Stimulated activated naive B cell treated with anti-CD40 and anti-IgM and Interleukin-4, amounts not matched to agents 10 μg/mL and 1 μg/mL and 100 μg/mL, for 72 hours (primary cell): ENCODE results near the gene PREX1.
"Not testable (repeated sequence)": the region's sequence is repeated elsewhere in the genome, so short reads cannot be mapped to it uniquely, and the experiment has no call there.

Experiments
- ATAC-seq, 2 donors: fragments of 150-1000 bp; cut with Tn5 transposase; replicated peaks; 2 replicates each; pipeline ENCODE4 v1.10.0; 2021; ENCODE audit warnings: moderate library complexity in 1 of 2
- DNase-seq: peaks from one replicate; pipeline ENCODE4 v3.0.0; 2021
- H3K27ac Mint-ChIP-seq: one replicate; pipeline ENCODE4 v1.8.0; 2022; ENCODE audit warnings: mild to moderate bottlenecking, mixed read lengths
- H3K27me3 Mint-ChIP-seq, 2 donors: one replicate each; pipeline ENCODE4 v1.8.0; 2022; ENCODE audit warnings: mixed read lengths in 2 of 2
- H3K36me3 Mint-ChIP-seq, 2 donors: one replicate each; pipeline ENCODE4 v1.8.0; 2022; ENCODE audit warnings: mixed read lengths in 2 of 2, mild to moderate bottlenecking in 1 of 2
- H3K4me1 Mint-ChIP-seq, 2 donors: one replicate each; pipeline ENCODE4 v1.8.0; 2022; ENCODE audit warnings: mixed read lengths in 2 of 2, mild to moderate bottlenecking in 1 of 2
- H3K4me3 Mint-ChIP-seq, 2 donors: one replicate each; pipeline ENCODE4 v1.8.0; 2022; ENCODE audit warnings: mild to moderate bottlenecking in 2 of 2, mixed read lengths in 2 of 2, moderate library complexity in 1 of 2
- H3K9me3 Mint-ChIP-seq, 2 donors: one replicate each; pipeline ENCODE4 v1.8.0; 2022; ENCODE audit warnings: mixed read lengths in 2 of 2, mild to moderate bottlenecking in 1 of 2

PREX1 gene

DNA sequence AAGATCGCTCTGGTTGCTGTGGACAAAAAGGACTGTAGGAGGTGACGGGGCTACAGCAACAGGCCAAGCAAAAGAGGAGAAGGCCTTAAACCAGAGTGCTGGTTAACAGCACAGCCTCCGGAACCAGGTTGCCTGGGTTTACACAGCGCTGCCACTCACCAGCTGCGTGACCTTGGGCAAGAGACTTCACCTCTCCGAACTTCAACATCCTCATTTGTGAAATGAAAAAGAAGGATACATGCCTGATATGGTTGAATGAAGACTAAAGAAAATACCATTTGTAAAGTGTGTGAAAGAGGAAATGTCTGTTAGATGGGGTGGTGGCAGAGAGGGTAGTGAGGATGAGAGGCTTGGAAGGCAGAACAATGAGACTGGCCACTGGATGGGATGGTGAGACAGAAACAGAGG, 44.9 kb downstream of the PREX1 start:
- H3K27ac Mint-ChIP-seq, result no peak overlapping the region
- ATAC-seq (peak; percentile 52 to 72), DNase-seq (no peak)
- H3K9me3 Mint-ChIP-seq, result peaks cover 4% of the 10 kb centered on the region in 2 donors
- no peaks in the 10 kb centered on the region for H3K27me3 Mint-ChIP-seq
- H3K4me3 Mint-ChIP-seq, result no peak overlapping the region
- H3K36me3 Mint-ChIP-seq, result peaks cover 8 to 24% of the 10 kb centered on the region in 2 donors
- H3K4me1 Mint-ChIP-seq, result peaks cover 8 to 35% of the 10 kb centered on the region in 2 donors

DNA sequence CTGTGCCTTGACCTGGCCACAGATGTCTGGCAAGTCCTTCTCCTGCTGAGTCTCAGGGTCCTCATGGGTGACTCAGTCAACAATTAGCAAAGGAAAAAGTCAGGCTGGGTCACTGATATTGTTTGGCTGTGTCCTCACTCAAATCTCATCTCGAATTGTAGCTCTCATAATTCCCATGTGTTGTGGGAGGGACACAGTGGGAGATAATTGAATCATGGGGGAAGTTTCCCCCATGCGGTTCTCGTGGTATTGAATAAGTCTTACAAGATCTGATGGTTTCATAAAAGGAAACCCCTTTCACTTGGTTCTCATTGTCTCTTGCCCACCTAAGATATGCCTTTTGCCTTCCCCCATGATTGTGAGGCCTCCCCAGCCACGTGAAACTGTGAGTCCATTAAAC, 45.7 kb downstream of the PREX1 start:
- ATAC-seq, result no peak

DNA sequence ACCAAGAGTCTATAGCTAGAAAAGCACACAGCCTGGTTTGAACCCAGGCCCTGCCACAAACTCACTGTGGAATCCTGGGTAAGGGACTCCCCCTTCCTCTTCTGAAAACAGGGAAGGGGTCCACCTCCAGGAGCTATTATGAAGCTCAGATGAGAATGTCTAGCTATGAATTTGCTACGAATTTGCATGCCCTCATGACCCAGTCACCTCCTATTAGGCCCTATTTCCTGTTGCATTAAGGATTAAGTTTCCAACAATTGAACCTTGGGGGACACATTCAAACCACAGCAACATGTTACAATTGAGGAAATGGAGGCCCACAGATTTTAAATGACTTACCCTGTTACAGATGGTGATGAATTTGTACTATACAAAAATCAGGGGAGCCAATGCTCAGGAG, 46.2 kb downstream of the PREX1 start:
- Mint-ChIP-seq H3K4me1 (peaks cover 18 to 38% of the 10 kb centered on the region in 2 donors), H3K4me3 (peak overlapping the region; percentile 18 to 44), H3K27ac (no peak overlapping the region), H3K27me3 (no peaks in the 10 kb centered on the region), H3K9me3 (peaks cover 4% of the 10 kb centered on the region in 2 donors), H3K36me3 (peaks cover 6 to 28% of the 10 kb centered on the region in 2 donors)
- DNase-seq, result no peak
- ATAC-seq, result no peak

More for the DNA sequence above, 45.7 kb downstream of the PREX1 start:
- Mint-ChIP-seq H3K36me3 (peaks cover 6 to 24% of the 10 kb centered on the region in 2 donors), H3K4me3 (no peak overlapping the region), H3K27me3 (no peaks in the 10 kb centered on the region), H3K4me1 (peaks cover 14 to 37% of the 10 kb centered on the region in 2 donors), H3K27ac (no peak overlapping the region), H3K9me3 (peaks cover 4% of the 10 kb centered on the region in 2 donors)
- no peak for DNase-seq

DNA sequence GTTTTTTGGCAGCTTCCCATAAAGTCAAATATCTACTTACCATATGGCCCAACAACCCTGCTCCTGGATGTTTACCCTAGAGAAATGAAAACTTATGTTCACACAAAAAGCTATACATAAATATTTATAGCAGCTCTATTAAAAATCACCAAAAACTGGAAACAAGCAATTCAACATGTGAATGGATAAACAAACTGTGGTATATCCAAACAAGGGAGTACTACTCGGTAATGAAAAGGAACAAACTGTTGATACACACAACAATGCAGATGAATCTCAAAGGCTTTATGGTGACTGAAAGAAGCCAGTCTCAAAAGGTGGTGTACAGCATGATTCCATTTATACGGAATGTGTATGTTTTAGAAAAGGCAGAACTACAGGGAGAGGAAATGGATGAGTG, 48.4 kb downstream of the PREX1 start:
- Mint-ChIP-seq H3K4me3 (no peak overlapping the region), H3K36me3 (peaks cover 11 to 35% of the 10 kb centered on the region in 2 donors), H3K27me3 (no peaks in the 10 kb centered on the region), H3K4me1 (peaks cover 37 to 38% of the 10 kb centered on the region in 2 donors), H3K27ac (no peak overlapping the region), H3K9me3 (peaks cover 8 to 9% of the 10 kb centered on the region in 2 donors)
- ATAC-seq (no peak), DNase-seq (no peak)

DNA sequence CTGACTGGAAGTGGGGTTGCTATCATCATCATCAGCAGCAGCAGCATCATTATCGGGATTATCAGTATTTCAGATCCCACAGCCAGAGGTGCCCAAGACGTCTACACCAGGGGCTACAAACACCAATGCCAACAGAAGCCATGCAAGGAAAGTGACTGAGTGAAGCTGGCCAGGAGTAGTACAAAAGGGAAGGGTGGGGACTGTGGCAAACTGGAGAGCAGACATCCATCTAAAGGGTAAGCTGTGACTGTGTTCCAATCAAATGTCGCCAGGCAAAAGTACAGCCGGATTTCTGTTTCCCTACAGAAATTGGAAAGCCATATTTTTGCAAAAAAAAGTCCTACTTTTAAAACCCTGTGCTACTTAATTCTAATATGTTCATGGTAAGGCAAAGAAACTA, 50.0 kb downstream of the PREX1 start:
- peaks cover 11 to 35% of the 10 kb centered on the region in 2 donors for H3K36me3 Mint-ChIP-seq
- no peaks in the 10 kb centered on the region for H3K27me3 Mint-ChIP-seq
- DNase-seq, result no peak
- peaks cover 49 to 53% of the 10 kb centered on the region in 2 donors for H3K4me1 Mint-ChIP-seq
- H3K9me3 Mint-ChIP-seq, result peaks cover 8 to 9% of the 10 kb centered on the region in 2 donors
- no peak overlapping the region for H3K4me3 Mint-ChIP-seq
- H3K27ac Mint-ChIP-seq, result peak overlapping the region; percentile 47
- no peak for ATAC-seq

DNA sequence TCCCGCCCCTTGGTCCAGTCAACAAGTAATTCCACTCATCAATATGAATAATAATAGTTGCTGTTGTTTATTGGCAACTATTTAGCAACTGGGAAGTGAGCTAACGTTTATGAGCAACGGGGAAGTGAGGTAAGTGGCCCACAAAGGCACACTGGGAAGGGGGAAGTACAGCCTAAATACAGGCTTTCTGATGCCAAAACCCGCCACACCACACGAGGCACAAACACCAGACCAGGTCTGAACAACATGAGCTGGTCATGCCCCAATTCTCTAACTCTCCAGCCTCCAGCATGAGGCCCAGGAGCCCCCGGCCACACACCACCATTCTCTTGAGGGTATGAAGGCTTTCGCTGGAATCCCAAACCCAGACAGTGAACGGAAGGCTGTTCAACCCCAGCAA, 50.8 kb downstream of the PREX1 start:
- H3K27ac Mint-ChIP-seq, result peak overlapping the region; percentile 87
- H3K4me3 Mint-ChIP-seq, result no peak overlapping the region
- H3K4me1 Mint-ChIP-seq, result peaks cover 55 to 60% of the 10 kb centered on the region in 2 donors
- H3K9me3 Mint-ChIP-seq, result peaks cover 8 to 9% of the 10 kb centered on the region in 2 donors
- ATAC-seq (peak; percentile 69 to 73), DNase-seq (peak; percentile 24)
- no peaks in the 10 kb centered on the region for H3K27me3 Mint-ChIP-seq
- H3K36me3 Mint-ChIP-seq, result peaks cover 11 to 39% of the 10 kb centered on the region in 2 donors

DNA sequence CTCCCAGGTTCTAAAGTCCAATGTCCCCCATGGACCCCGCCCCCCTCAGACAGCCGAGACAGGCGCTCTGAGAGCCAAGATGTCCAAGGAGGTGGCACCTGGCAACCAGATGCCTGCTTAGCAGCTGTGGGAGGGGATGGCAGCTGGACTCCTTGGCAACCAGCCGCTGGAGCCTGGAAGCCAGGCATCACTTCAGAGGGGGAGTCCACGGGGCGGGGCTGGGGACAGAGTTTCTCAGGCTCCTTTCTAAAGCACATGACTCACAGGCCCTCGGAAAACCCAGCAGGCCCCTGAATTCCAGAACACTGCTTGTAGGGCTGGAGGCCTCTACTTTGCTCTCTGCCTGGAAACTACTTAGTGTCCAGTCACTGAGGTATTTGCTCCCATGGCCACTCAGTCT, 51.5 kb downstream of the PREX1 start:
- H3K4me1 Mint-ChIP-seq, result peaks cover 51 to 60% of the 10 kb centered on the region in 2 donors
- H3K4me3 Mint-ChIP-seq, result no peak overlapping the region
- DNase-seq (no peak), ATAC-seq (no peak)
- no peaks in the 10 kb centered on the region for H3K27me3 Mint-ChIP-seq
- H3K9me3 Mint-ChIP-seq, result peaks cover 8 to 9% of the 10 kb centered on the region in 2 donors
- peak overlapping the region; percentile 87 for H3K27ac Mint-ChIP-seq
- H3K36me3 Mint-ChIP-seq, result peaks cover 9 to 35% of the 10 kb centered on the region in 2 donors

DNA sequence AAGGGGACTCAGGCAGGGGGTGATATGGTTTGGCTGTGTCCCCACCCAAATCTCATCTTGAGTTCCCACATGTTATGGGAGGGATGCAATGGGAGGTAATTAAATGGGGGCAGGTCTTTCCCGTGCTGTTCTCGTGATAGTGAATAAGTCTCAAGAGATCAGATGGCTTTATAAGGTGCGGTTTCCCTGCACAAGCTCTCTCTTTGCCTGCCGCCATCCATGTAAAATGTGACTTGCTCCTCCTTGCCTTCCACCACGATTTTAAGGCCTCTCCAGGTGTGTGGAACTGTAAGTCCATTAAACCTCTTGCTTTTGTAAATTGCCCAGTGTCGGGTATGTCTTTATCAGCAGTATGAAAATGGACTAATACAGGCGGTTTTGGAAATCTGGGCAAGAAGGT, 52.3 kb downstream of the PREX1 start:
- ATAC-seq, H3K4me3 Mint-ChIP-seq, H3K27me3 Mint-ChIP-seq, DNase-seq, H3K9me3 Mint-ChIP-seq, H3K27ac Mint-ChIP-seq: not testable (repeated sequence)
- Mint-ChIP-seq H3K4me1 (peaks cover 48 to 63% of the 10 kb centered on the region in 2 donors), H3K36me3 (peaks cover 9 to 34% of the 10 kb centered on the region in 2 donors)

DNA sequence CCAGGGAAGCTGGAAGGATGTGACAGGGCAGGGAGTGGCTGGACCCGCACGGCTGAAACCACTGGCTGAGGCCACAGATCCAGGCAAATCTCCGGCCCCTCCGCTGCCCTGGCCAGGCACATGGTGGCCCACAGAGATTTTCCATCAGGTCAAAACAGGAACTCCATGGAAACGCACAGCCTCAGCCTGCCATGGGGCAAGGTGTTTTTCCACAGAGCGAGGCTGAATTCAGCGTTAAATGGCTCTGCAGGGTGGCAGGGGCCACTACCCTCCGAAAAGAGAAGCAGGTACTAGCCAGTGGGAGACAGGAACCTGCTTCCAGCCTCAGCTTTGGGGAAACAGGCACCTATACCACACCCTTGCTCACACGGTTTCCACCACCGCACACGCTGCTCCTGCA, 53.1 kb downstream of the PREX1 start:
- Mint-ChIP-seq H3K27me3 (no peaks in the 10 kb centered on the region), H3K4me1 (peaks cover 49 to 65% of the 10 kb centered on the region in 2 donors), H3K9me3 (peaks cover 8% of the 10 kb centered on the region in 2 donors), H3K27ac (peak overlapping the region; percentile 65), H3K4me3 (no peak overlapping the region), H3K36me3 (peaks cover 9 to 34% of the 10 kb centered on the region in 2 donors)
- DNase-seq (no peak), ATAC-seq (no peak)

DNA sequence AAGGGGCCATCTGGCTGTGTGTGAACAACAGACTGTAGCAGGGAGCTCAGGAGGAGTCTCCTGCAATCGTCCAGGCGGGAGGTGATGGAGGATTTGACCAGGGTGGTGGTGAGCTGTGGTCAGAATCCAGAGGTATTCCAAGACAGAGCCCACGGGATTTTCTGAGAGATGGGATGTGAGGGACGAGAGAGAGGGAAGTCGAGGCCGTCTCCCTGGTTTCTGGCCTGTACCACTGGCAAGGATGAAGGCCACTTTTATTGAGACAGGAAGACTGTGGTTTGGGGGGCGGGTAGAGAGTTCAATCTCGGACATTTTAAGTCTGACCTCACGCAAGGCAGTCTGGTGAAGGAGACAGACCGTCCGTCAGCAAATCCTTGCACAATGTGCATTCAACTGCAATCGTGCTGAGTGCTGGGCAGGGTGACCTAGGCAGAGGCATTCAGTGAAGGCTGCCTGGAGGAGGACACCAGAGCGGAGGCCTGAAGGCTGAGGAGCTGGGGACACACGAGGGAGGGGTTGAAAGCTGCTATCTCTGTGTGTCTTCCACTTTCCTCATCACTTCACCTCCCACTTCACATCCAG, 53.9 kb downstream of the PREX1 start:
- peaks cover 52 to 69% of the 10 kb centered on the region in 2 donors for H3K4me1 Mint-ChIP-seq
- H3K4me3 Mint-ChIP-seq, result peak overlapping the region in 1 of 2 donors; percentile 8
- H3K27me3 Mint-ChIP-seq, result no peaks in the 10 kb centered on the region
- ATAC-seq (no peak), DNase-seq (no peak)
- H3K36me3 Mint-ChIP-seq, result peaks cover 6 to 33% of the 10 kb centered on the region in 2 donors
- peak overlapping the region; percentile 89 for H3K27ac Mint-ChIP-seq
- H3K9me3 Mint-ChIP-seq, result peaks cover 5% of the 10 kb centered on the region in 2 donors

DNA sequence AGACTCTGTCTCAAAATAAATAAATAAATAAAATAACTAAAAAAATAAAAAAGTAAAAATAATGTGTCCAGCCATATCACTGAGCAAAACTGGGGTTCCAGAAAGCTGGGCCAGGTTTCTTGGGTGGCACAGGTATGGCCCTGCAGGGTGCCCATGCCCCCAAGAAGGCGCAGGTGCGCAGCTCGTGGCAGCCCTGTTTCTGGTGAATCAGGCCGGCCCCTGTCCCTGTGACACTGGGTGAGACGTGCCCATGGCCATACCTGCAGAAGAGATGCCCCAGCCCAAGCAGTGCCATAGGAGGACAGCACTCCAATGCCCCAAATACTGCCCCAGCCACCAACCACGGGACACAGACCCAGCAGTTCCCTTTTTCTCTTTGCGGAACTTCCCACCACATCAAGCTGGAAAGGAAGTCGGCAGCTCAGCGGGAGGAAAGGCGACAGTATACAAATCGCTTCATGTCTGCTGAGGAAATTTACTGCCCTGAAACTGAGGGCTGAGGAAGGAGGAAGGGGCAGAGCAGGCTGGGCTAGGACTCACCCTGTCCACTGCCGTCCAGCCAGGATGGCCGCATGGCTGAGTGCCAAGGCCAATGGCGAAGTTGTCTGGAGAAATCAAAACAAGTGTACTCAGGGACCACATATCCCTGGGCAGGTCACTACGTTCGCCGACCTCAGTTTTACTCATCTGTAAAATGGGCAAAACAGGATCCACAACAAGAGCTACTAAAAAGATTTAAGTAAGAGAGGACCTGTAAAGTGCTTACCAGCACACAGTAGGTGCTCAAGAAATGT, 55.4 kb downstream of the PREX1 start:
- DNase-seq, result no peak
- Mint-ChIP-seq H3K27me3 (no peaks in the 10 kb centered on the region), H3K4me1 (peaks cover 53 to 79% of the 10 kb centered on the region in 2 donors), H3K4me3 (peak overlapping the region in 1 of 2 donors; percentile 57), H3K9me3 (peaks cover 5% of the 10 kb centered on the region in 2 donors), H3K27ac (peak overlapping the region; percentile 84), H3K36me3 (peaks cover 6 to 36% of the 10 kb centered on the region in 2 donors)
- peak; percentile 26 to 41 for ATAC-seq

DNA sequence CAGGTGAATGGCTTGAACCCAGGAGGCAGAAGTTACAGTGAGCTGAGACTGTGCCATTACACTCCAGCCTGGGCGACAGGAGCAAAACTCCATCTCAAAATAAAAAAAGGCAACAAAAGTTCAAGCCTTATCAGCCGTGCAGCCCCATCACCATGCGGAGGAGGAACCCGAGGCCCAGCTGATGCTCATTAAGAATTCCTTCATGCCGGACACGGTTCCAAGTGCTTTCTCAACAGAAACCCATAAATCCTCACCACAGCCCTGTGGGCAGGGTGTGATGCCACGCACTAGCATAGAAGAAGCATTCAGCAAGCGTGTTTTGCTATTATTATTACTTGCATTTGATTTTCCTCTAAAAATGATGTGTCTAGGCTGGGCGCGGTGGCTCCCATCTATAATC, 56.3 kb downstream of the PREX1 start:
- Mint-ChIP-seq H3K9me3 (peaks cover 5% of the 10 kb centered on the region in 2 donors), H3K4me1 (peaks cover 51 to 79% of the 10 kb centered on the region in 2 donors), H3K27ac (no peak overlapping the region), H3K4me3 (no peak overlapping the region), H3K36me3 (peaks cover 7 to 30% of the 10 kb centered on the region in 2 donors), H3K27me3 (no peaks in the 10 kb centered on the region)
- DNase-seq (no peak), ATAC-seq (no peak)

DNA sequence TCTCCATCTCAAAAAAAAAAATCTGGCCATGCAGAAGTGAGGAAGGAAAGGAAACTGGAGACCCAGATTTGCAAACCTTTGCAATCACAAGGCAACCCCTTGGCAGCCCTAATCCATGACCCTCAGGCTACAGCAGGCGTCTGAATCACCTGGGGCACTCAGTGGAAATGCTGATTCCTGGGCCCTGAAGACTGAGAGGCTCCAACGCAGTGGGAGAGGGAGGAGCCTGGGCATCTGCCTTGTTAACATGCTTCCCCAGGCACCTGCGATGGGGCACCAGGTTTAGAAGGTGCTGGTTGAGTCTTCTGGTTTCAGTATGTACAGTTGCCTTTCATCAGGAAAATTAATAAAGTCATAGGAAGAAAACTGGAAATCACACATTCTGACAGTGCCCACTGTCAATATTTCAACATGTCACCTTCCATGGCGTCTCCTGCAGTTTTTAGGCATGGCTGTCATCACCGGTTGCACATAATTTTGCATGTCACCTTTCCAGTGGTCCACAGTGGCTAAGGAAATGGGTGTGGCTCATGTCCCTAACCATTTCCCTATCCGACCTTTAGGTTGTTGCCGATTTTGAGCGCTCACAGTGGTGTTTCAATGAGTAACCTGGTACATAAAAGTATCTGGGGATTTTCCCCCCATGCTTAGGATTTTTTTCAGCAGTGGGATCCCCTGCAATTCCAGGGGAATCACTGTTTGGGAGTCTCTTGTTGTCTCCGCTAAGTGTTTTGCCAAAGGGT, 56.9 kb downstream of the PREX1 start:
- DNase-seq, result no peak

More for the DNA sequence above, 56.9 kb downstream of the PREX1 start:
- H3K27ac Mint-ChIP-seq, result no peak overlapping the region
- no peak for ATAC-seq
- peaks cover 5% of the 10 kb centered on the region in 2 donors for H3K9me3 Mint-ChIP-seq
- no peaks in the 10 kb centered on the region for H3K27me3 Mint-ChIP-seq
- peaks cover 52 to 79% of the 10 kb centered on the region in 2 donors for H3K4me1 Mint-ChIP-seq
- no peak overlapping the region for H3K4me3 Mint-ChIP-seq
- H3K36me3 Mint-ChIP-seq, result peaks cover 10 to 33% of the 10 kb centered on the region in 2 donors
